HG03108 (cell line): ENCODE measurements around the gene KLHL35.
A peak's percentile ranks its signal among the peaks of the same experiment; 100 is the strongest.

Experiments
- ATAC-seq: cut with Tn5 transposase; IDR thresholded peaks from one replicate; pipeline ENCODE4 v1.9.1; 2021; ENCODE audit warnings: moderate library complexity; ENCODE audit not compliant: unreplicated experiment

Gene KLHL35

DNA sequence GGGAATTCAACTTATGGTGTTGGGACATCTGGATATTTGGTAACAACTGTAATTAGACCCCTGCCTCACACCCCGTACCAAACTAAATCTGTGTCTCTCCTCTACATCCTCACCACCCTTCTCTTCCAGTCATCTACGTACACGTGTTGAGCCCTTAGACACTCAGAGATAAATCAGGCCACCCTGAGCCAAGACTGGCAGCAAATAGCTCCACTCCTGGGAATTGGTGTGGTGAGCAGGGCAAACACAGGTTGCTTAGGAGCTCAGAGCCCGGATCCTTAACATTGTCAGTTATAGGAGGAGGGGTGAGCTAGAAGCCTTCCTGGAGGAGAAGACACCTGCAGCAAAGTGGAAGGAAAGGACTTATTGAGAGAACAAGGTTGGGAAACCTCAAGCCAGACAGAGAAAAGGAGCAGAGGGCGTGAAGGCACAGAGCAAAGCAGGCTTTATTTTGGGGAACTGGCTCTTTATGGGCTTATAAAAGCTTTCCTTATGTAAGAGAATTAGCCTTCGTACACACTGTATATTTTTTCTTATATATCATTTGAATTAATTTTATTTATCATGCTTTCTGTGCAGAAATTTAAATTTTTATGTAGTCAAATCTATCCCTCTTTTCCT lies 36.9 kb upstream of the KLHL35 start:
- no peak for ATAC-seq

DNA sequence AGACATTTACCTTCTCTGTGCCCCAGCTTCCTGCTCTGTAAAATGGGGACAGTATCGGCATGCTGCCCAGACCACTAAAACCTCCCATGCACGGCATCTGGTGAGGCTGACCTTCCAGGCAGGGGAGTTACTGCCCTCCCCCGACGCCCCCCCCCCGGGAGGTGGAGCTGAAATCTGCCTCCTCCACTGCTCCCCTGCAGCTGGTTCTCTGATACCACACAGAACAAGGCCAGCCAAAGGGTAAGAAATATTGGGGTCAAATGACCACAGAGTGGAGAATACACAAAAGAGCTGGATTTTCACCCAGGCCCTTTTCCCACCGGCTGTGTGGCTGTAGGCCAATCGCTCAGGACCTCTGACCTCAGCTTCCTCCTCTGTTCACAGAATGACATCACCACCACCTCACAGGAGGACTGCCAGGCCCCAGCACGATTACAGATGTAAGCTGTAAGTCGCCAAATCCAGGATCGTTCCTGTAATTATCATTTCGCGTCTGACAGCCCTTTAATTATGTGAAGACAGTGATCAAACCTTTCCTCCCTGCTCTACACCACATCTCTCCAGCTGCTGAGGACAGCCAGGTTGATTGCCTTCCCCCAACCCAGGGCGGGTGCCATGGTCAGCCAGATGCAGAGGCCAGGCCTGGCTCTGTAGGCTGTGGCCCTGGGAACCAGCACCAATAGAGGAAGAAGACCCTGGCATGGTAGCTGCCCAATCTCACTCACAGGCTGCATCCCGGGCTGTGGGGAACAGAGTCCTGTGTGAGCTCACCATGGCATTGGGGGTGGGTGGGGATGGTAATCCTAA lies 35.7 kb upstream of the KLHL35 start:
- ATAC-seq, result no peak

GRCh38 chr11:75467881-75468280 lies 34.9 kb upstream of the KLHL35 start:
- no peak for ATAC-seq

GRCh38 chr11:75467311-75467710 lies 34.3 kb upstream of the KLHL35 start:
- ATAC-seq, result no peak

DNA sequence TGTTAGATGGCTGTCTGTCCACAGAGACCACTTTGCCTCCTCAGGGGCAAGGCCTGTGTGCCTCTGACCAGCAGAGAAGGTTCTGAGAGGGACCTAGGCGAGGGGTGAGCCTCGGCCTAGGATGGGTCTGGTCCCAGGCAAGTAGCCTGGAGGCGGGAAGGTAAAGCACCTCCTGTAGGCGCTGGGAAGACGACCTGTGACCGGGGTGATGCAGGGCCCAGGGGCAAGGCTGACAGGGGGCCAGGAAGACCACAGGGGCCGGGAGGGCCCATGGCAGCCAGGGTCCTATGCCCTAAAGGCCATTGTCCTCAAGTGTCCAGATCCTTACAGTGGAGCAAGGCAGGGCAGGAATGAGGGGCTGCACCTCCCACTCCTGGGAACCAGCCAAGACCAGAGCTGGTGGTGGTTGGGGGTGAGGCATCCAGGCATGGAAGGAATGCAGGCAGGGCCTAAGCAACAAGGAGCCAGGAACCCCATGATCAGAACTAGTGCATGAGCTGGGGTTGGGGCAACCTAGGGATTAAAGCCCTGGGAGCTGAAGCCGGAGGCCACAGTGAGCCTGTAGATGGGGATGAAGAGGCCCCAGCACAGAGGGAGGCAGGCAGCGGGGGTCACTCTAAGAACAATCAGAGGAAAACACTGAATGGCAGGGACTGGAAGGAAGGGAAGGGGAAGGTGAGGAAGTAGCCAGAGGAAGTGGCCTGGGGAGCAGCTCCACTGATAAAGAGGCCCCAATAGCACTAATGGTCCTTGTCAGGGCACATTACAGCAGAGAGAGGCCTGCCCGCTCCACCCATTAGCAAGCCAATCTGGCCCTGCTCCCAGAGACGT lies 32.9 kb upstream of the KLHL35 start:
- no peak for ATAC-seq

DNA sequence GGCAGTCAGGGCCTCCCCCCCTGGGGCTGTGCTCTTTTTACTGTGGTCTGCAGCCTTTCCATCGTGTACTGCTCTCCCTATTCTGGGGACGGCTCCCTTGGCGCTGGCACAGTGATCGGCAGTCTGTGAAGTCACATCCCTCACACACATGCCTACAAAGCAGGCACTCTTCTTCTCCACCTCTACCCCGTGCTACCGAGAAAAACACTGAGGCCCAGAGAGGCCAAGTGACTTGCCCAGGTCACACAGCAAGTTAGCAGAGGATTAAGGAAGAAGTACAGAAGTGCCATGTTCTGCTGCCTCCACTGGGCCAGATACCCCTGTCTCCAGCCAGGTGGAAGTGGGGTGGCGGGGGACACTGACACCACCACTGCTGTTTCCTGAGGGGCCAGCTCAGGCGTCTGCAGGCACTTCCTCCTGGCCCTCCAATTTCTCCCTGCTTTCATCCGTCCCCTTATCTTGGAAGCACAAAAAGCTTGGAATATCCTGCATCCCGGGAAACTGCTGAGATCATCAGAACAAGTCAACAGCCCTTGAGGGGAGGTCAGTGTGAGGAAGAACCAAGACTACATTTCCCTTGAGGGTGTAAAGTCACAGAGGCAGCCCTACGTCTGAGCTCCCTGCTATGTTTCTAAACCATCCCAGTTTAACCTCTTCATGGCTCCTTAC lies 30.2 kb upstream of the KLHL35 start:
- ATAC-seq, result no peak

- ATAC-seq, result no peak
These were observed 29.2 kb upstream of the KLHL35 start for GRCh38 chr11:75462117-75462653.

DNA sequence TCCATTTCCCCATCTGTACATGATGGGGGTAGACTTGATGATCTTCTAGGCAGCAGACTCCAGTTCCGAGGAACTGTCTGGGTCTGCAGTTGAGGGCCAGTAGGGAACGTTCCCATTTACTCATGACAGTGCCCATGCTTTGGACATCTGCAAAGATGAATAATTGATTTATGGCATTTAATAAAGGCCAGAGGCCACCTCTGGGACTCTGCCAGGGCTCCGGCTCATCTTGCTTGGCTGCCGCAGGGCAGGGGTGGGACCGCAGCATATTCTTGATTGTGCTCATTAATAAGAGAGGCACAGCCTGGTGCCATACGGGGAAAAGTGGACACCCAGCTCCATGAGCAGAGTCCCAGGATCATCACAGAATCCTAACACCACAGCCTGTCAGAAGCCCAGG lies 28.1 kb upstream of the KLHL35 start:
- ATAC-seq, result no peak

GRCh38 chr11:75456596-75457183 lies 23.7 kb upstream of the KLHL35 start:
- ATAC-seq, result no peak

GRCh38 chr11:75454987-75455386 lies 22.0 kb upstream of the KLHL35 start:
- ATAC-seq, result no peak

DNA sequence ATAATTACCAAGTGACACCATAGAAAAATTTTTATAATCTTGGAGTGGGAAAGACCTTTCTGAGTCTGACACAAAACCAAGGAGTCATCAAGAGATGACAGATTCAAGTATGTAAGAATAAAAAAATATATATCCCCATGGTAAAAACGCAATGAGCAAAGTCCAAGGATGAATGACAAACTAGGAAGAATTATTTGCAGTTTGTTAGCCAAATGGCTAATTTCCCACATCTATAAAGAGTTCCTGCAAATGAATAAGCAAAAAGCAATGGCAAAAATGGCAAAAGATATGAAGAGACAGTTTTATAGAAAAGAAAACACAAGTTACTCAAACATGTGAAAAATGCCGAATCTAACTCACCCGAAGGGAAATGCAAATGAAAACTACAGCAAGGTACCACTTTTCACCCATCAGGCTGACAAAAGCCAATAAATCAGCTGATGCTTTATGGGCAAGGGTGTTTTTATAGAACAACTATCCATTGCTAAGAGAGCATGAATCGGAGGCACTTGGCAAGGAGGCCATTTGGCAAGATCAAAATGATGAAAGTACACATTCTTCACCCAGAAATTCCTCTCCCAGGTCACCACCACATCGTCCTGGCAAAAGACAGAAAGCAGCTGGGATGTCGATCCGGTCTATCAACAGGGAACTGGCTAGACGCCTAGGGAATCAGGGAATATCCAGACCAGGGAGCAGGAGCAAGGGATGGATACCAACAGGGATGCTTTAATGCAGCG lies 21.1 kb upstream of the KLHL35 start:
- ATAC-seq, result no peak

GRCh38 chr11:75450826-75451821 lies 18.1 kb upstream of the KLHL35 start:
- no peak for ATAC-seq

- no peak for ATAC-seq
These were observed 17.2 kb upstream of the KLHL35 start for GRCh38 chr11:75450236-75450635.

DNA sequence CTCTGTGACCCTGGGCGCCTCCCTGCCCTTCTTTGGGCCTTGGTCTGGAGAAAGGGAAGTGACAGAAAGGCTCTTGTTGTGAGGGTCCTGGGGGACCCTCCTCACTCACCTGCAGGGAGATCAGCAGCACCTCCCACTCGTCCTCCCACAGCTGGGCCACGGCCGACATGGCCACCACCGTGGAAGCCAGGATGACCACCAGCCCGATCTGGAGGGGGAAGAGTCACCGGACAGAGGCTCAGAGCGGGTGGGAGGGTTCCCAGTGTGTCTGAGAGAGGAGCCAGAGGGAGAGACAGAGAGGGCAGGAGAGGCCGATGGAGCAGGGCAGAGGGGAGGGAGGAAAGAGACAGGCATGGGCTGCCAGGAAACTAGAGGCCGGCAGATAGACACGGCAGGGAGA lies 16.8 kb upstream of the KLHL35 start:
- ATAC-seq, result no peak

DNA sequence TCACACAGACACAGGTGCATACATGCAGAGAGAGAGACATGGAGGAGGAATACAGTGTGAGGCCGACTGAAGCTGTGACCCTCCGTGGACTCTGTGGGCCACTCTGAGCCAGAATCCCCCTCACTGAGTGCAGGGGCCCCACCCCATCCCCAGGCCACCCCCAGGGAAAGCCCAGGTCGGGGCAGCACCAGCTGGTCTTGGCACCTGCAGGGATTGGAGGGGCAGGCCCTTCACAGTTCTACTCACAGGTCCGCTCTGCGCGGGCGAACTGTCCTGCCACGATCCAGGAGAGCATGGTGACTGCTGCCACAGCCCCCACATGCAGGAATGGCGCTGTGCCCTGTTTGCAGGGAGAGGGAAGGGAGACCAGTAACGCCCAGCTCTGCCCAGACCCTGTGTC lies 16.3 kb upstream of the KLHL35 start:
- ATAC-seq, result no peak

DNA sequence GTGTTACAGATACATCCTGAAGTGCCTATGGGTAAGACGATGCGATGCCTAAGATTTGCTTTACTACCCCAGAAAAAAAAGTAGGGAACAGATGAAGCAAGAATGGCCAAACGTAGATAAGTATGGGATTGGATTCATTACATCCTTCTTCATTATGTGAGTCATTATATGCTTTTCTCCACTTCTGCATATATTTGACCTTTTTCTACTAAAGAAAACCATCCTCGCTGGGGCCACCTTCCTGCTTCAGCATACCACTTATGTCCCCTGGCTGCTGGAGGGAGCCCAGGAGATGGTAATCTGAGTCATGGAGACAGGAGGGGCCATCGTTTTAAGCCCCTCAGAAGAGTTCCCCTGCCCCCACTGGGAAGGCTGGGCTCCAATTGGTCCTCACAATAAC lies 14.4 kb upstream of the KLHL35 start:
- ATAC-seq, result no peak

DNA sequence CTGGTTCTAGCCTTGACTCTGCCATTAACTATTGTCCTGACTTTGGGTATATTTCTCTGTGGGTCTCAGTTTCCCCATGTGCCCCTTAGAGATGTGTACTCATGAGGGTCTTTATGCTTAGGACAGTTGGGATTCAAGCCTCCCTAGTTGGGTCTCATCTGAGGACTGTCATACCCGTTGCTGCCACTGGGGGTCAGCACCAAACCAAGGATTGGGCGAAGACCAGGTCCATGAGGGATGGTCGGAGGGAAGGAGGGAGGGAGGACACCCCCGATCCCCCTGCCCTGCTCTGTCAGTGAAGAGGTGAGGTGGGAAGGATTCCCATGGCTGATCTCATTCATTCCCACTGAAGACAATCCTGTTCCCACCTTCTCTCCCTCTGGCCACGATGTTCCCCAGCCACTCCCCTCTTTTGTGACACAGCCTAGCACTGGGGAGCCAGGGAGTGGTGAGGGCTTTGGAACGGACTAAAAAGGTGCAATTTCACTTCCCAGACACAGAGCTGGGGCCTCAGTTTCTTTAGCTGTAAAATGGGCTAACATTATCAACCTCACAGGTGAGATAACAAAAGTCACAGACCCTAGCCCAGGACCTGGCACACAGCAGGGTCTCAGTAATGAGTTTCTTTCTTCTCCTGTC lies 12.4 kb upstream of the KLHL35 start:
- peak; percentile 47 for ATAC-seq

GRCh38 chr11:75443043-75443442 lies 10.0 kb upstream of the KLHL35 start:
- ATAC-seq, result no peak
